DND-41 (cell line): ENCODE results near the gene EHMT1.

Source experiments
- ATAC-seq: fragments of 200-7000 bp; cut with Tn5 transposase; 3 replicates; pipeline ENCODE4 v1.9.1; 2021; ENCODE audit warnings: low read depth; ENCODE audit not compliant: insufficient read depth
- DNase-seq: peaks from one replicate; pipeline ENCODE4 v3.0.0-alpha.2; 2020
- H2AFZ ChIP-seq: 2 replicates; pipeline ENCODE4 v1.6.0; 2012; ENCODE audit warnings: low read depth, low read length
- H3K27ac ChIP-seq: 2 replicates; pipeline ENCODE4 v1.5.1; 2012; ENCODE audit warnings: low read length, inconsistent platforms
- H3K27me3 ChIP-seq: fragments of 200-600 bp; sonication (generic); 2 replicates; pipeline ENCODE4 v1.6.0; 2012; ENCODE audit warnings: low read length, mild to moderate bottlenecking, inconsistent platforms; ENCODE audit not compliant: insufficient read depth, poor library complexity
- H3K36me3 ChIP-seq: 2 replicates; pipeline ENCODE4 v1.5.1; 2012; ENCODE audit warnings: low read length, inconsistent platforms; ENCODE audit not compliant: insufficient read depth
- H3K4me1 ChIP-seq: 2 replicates; pipeline ENCODE4 v1.5.1; 2012; ENCODE audit warnings: mild to moderate bottlenecking, low read length; ENCODE audit not compliant: insufficient read depth
- H3K4me2 ChIP-seq: 2 replicates; pipeline ENCODE4 v1.6.0; 2012; ENCODE audit warnings: mild to moderate bottlenecking, moderate library complexity, low read length, inconsistent platforms; ENCODE audit not compliant: insufficient read depth
- H3K4me3 ChIP-seq, 2 experiments: fragments of 200-600 bp in 1 of 2; shearing (Covaris generic) in 1 of 2; 2 replicates each; pipeline ENCODE4 v1.5.1; 2012 to 2016; ENCODE audit warnings: inconsistent platforms in 2 of 2, low read length in 2 of 2, mild to moderate bottlenecking in 2 of 2, low read depth in 1 of 2, moderate library complexity in 1 of 2
- H3K79me2 ChIP-seq: 2 replicates; pipeline ENCODE4 v1.6.0; 2012; ENCODE audit warnings: low read length, inconsistent platforms; ENCODE audit not compliant: insufficient read depth
- H3K9ac ChIP-seq: 2 replicates; pipeline ENCODE4 v1.6.0; 2012; ENCODE audit warnings: low read depth, mild to moderate bottlenecking, inconsistent platforms, low read length, moderate library complexity
- H3K9me3 ChIP-seq: 2 replicates; pipeline ENCODE4 v1.5.1; 2012; ENCODE audit warnings: low read length, moderate library complexity, mild to moderate bottlenecking, inconsistent platforms; ENCODE audit not compliant: insufficient read depth, severe bottlenecking
- H4K20me1 ChIP-seq: 2 replicates; pipeline ENCODE4 v1.6.0; 2012; ENCODE audit warnings: low read length; ENCODE audit not compliant: insufficient read depth
- EZH2 ChIP-seq: IDR thresholded peaks from 3 replicates; pipeline ENCODE4 v1.6.1; 2012; ENCODE audit warnings: borderline replicate concordance, low read depth, mild to moderate bottlenecking, moderate library complexity, low read length, inconsistent platforms; ENCODE audit not compliant: severe bottlenecking
- TF ChIP-seq, protein P1 (sequence below): IDR thresholded peaks from 2 replicates; pipeline ENCODE4 v1.5.1; 2012; ENCODE audit warnings: borderline replicate concordance, low read length, moderate library complexity, mild to moderate bottlenecking; ENCODE audit not compliant: poor library complexity, severe bottlenecking; ENCODE audit errors: extremely low read depth

Gene EHMT1

DNA sequence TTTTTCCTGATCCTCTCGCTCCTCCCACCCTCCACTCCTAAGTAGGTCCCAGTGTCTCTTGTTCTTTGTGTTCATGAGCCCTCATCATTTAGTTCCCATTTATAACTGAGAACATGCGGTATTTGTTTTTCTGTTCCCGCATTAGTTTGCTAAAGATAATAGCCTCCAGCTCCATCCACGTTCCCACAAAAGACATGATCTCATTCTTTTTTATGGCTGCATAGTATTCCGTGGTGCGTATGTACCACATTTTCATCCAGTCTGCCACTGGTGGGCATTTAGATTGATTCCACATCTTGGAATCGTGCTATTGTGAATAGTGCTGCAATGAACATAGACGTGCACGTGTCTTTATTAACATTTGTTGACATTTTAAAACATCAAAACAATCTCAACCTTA is 224.6 kb downstream of the EHMT1 start:
- TF ChIP-seq EZH2: no peak
- TF ChIP-seq, protein P1, sequence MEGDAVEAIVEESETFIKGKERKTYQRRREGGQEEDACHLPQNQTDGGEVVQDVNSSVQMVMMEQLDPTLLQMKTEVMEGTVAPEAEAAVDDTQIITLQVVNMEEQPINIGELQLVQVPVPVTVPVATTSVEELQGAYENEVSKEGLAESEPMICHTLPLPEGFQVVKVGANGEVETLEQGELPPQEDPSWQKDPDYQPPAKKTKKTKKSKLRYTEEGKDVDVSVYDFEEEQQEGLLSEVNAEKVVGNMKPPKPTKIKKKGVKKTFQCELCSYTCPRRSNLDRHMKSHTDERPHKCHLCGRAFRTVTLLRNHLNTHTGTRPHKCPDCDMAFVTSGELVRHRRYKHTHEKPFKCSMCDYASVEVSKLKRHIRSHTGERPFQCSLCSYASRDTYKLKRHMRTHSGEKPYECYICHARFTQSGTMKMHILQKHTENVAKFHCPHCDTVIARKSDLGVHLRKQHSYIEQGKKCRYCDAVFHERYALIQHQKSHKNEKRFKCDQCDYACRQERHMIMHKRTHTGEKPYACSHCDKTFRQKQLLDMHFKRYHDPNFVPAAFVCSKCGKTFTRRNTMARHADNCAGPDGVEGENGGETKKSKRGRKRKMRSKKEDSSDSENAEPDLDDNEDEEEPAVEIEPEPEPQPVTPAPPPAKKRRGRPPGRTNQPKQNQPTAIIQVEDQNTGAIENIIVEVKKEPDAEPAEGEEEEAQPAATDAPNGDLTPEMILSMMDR: no peak
- DNase-seq: no peak
- Histone ChIP-seq H4K20me1 (no peaks in the 10 kb centered on the region), H2AFZ (no peak overlapping the region), H3K27ac (no peak overlapping the region), H3K79me2 (no peaks in the 10 kb centered on the region), H3K27me3 (no peaks in the 10 kb centered on the region), H3K9me3 (no peaks in the 10 kb centered on the region), H3K4me3 (no peak overlapping the region), H3K36me3 (no peaks in the 10 kb centered on the region), H3K4me1 (no peaks in the 10 kb centered on the region), H3K9ac (no peak overlapping the region), H3K4me2 (no peak overlapping the region)
- ATAC-seq: no peak

DNA sequence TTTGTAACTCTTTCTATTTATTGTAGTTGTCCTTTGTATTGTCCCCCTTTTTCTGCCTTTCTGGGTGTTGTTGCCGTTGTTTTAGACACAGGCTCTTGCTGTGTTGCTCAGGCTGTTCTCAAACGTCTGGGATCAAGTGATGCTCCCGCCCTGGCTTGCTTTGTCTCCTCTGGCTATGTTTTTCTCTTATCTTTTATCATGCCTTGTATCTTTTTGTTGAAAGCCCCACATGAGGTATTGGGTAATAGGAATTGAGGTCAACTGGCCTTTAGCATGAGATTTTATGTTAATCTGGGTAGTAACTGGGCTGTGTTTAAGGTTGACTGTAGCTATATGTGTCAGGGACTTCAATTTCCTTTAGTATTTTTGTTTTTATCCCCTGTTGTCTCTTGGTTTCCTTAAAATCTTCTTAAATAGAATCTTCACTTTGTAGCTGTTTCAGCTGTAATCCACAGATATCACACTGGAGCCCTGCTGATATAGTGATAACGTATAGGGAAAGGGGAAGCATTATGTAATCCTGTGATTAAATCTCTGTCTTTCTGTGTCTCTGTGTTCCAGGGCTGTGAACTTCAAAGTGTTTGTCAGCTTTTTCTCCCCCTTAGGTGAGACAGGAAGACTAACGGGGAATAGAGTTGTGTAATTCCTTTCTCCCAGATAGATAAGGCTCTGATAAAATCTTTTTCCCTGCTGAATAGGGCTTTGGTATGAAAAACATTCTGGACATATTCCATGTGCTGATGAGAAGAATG is 232.9 kb downstream of the EHMT1 start:
- no peak overlapping the region for H2AFZ ChIP-seq
- TF ChIP-seq EZH2: no peak
- TF ChIP-seq, protein P1: no peak
- no peaks in the 10 kb centered on the region for H4K20me1 ChIP-seq
- H3K4me2 ChIP-seq: no peak overlapping the region
- ATAC-seq (no peak), DNase-seq (no peak)
- no peaks in the 10 kb centered on the region for H3K79me2 ChIP-seq
- no peak overlapping the region for H3K27ac ChIP-seq
- H3K4me1 ChIP-seq: no peaks in the 10 kb centered on the region
- no peaks in the 10 kb centered on the region for H3K27me3 ChIP-seq
- no peak overlapping the region for H3K9ac ChIP-seq
- H3K4me3 ChIP-seq: no peak overlapping the region
- H3K36me3 ChIP-seq: no peaks in the 10 kb centered on the region
- peaks cover 3% of the 10 kb centered on the region for H3K9me3 ChIP-seq

DNA sequence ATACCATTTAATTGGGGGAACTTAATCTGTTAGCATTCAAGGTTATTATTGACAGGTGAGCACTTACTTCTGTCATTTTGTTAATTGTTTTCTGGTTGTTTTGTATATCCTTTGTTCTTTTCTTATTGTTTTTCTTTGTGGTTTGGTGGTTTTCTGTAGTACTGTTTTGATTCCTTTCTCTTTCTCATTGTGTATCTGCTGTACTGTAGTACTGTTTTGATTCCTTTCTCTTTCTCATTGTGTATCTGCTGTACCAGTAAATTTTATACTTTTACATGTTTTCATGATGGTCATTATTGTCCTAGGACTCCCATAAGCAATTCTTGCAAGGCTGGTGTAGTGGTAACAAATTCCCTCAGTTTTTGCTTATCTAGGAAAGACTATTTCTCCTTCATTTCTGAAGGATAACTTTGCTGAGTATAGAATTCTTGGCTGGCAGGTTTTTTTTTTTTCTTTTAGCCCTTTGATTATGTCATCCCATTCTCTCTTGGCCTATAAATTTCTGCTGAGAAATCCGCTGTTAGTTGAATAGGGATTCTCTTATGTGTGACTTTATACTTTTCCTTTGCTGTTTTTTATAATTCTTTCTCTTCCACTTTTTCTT is 234.7 kb downstream of the EHMT1 start:
- Histone ChIP-seq H2AFZ (no peak overlapping the region), H3K9me3 (peaks cover 3% of the 10 kb centered on the region), H3K27me3 (no peaks in the 10 kb centered on the region), H3K4me2 (no peak overlapping the region), H3K27ac (no peak overlapping the region), H3K4me1 (no peaks in the 10 kb centered on the region), H3K4me3 (no peak overlapping the region), H3K79me2 (no peaks in the 10 kb centered on the region), H3K36me3 (no peaks in the 10 kb centered on the region), H4K20me1 (no peaks in the 10 kb centered on the region), H3K9ac (no peak overlapping the region)
- ATAC-seq (no peak), DNase-seq (no peak)
- no peak for TF ChIP-seq EZH2
- TF ChIP-seq, protein P1: no peak
